ENCODE data around the gene ATOH8. TPM values are rescaled to one million over a fixed set of nuclear protein-coding genes. Genes with fewer than 3 reads are reported as not detected.

Gene ATOH8
- total RNA-seq, 1 donor from 2014 or later = 15.7 TPM

DNA sequence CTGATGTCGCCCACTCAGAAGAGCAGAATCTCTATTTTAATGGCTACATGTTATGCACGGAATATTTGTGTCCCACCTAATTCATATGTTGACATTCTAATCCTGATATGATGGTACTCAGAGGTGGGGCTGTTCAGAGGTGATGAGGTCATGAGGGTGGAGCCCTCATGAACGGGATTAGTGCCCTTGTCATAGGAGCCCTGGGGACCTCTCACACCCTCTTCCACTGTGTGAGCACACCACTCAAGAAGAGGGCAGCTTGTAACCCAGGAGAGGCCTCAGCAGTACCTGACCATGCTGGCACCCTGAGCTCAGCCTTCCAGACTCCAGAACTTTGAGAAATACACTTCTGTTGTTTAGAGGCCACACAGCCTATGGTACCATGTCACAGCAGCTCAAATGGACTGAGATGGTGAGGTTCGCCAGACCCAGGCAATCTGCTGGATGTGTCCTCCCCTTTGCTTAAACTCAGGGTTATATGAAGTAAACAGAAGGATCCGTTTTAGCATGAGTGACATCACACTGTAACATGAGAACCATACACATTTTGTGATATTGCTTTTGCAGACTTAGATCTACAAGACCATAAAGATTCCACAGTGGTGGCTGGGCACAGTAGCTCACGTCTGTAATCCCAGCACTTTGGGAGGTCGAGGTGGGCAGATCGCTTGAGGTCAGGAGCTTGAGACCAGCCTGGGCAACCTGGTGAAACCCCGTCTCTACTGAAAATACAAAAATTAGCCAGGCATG, 48.7 kb downstream of the ATOH8 start:
- no peak for DNase-seq

DNA sequence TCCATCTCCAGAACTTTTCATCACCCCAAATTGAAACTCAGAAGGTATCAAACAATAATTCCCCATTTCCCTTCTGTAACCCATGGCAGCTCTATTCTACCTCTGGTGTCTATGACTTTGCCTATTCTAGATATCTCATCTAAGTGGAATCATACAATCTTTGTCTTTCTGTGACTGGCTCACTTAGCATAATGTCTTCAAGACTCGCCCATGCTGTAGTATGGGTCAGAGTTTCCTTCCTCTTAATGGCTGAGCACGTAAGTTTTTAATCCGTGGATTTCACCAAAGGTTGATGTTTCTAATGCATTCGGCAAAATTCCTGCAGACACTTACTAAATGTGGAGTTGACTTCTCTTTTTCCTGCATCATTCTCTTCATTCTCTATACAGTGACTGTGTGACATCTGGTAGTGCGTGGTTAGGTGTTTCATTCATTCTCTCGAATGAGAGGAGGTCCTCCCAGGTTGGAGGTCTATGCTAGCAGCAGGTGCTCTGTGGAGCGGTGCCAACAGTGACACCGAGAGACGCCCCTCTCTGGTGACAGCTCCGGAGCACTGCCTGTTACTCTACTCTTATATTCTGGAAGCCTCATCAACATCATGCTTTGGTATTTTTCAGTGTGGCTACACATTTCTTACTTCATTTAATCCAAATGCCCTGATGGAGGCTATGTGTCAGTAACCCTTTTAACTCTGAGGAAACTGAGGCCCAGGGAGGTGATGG, 50.1 kb downstream of the ATOH8 start:
- DNase-seq = no peak

DNA sequence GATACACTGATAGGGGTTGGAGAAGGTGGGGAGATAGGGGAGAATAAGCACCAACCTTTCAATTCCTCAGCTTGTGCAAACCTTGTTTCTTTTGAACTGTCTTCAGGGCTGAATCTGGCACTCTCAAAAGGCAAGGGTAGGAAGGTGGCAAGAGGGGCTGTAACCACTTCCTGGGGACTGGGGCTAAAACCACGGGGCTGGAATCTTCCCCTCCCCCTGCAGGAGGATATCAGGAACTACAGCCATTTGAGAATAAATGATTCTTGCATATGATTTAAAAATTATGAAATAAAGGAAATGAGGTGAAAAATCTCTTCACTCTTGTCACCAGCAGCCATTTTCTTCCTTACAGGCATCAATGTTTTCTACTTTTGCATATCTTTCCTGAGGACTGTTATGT, 50.8 kb downstream of the ATOH8 start:
- DNase-seq = no peak

DNA sequence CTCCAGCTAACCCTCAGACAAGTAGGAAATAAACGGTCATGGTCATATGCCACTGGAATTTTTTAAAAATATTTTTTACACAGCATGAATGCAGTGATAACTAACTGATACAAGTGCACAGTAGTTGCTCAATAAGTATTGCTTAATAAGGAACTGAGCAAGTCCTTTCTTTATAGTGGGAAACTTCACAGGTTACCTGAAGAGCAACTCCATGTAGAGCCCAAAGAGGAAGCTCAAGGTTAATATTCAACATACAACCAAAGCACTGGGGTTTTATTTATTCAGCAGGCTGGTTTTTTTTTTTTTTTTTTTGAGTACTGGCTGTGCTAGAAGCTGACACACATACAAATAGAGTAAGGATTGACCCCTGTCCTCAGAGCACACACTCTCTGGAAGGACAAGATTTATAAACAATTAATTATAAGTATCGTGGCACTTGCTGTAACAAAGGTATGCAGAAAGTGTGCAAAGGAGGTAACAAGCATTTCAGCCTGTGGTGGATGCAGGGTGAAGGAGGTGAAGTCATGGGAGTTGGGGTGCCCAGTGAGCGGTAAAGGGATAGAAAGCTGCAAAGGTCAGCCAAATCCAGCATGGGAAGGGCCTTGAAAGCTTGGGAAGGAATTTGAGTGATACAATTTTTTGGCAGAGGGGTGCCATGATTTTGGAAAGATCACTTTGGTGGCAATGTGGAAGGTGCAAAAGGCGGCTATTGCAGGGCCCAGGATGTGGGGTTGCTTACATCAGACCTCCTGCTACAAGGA, 52.7 kb downstream of the ATOH8 start:
- DNase-seq = no peak

DNA sequence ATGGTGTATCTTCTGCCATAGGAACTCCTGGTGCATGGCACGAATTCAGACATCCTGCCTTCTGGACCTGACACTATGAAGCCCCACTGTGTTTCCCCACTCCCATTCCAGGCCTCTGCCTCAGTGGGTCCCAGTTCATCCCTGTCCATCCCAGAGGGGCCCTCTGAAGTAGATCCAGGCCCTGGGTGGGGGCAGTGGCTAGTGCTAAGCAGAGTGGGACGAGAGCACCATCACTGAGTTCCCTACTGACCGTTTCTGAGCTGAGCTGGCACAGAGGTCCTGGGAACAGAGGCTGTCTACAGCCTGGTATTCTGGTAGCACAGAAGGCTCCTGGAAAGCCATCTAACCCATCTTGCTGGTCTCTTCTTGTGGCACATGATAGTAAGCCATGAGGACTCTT, 54.0 kb downstream of the ATOH8 start:
- DNase-seq = no peak

DNA sequence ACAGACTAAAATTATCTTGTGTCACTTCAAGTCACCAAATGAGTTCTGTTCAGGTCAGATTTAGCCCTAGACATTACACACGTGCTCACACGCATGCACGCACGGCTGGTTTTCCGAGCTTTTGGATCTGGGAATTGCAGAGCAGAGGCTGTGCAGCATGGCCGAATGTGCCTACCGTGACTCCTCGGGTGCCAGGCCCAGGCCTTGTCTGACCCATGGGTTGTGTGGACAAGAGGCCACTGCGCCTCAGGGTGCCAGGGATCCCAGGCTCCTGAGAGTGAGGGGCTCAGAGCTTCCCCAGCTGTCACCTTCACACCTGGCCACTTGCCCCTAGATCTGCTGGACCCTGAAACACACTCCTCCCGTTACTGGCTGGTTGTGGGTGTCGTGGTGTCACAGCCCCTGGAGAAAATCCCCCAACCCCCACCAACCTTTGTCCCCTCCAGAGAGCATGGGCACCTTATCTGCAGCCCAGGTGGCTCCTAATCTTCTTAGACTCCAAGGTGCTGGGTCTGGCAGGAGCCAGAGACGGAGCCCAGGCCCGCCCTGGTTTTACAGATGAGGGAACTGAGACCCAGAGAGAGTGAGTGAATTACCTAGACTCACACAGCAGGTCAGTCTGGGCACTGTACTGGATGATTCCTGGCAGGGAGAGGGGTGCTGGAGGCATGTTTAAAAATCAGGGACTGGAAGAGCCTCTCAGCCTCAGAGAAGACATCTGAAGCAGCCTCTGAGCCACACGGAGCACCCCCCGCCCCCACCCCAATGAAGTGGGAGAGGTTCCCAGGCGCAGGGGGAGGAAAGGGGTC, 56.8 kb downstream of the ATOH8 start:
- DNase-seq = no peak

DNA sequence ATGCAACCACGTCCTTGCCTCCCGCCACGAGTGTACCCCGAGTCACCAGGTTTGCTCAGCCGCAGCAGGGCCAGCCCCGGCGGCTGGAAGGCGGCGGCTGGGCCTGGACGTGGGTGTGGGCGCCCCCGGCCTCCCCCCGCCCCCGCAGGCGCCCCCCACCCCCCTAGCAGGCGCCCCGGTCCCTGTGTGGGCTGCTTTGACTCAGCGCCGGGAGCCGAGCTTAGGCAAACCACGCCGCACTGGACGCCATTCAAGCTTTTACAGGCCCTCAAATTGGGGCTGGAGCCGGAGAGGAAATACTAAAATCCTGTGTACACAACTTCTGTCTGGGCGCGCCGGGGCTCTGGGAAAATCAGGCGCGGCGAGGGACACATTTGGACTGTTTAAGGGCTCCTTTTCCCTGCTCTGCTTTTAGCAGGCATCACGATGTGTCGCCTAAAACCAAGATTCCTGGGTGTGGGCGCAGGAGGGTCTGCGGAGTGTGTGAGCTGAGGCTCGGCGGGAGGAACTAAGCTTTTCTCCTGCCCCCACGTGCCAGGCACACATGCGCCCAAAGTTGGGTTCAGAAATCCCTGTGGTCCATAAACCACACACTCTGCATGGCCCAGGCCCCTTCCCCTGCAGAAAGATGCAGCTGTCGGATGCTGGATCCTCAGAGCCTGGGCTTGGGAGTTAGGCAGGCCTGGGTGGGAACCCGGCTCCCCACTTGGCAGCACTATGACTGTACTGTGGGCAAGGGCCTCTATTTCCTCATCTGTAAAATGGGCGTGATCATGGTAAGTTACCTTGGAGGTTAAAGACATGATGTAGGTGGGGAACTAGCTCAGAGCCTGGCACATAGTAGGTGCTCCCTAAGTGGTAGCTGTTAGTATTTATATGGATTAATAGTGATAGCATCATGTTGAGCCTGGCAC, 57.6 kb downstream of the ATOH8 start:
- DNase-seq = peak; percentile 83

DNA sequence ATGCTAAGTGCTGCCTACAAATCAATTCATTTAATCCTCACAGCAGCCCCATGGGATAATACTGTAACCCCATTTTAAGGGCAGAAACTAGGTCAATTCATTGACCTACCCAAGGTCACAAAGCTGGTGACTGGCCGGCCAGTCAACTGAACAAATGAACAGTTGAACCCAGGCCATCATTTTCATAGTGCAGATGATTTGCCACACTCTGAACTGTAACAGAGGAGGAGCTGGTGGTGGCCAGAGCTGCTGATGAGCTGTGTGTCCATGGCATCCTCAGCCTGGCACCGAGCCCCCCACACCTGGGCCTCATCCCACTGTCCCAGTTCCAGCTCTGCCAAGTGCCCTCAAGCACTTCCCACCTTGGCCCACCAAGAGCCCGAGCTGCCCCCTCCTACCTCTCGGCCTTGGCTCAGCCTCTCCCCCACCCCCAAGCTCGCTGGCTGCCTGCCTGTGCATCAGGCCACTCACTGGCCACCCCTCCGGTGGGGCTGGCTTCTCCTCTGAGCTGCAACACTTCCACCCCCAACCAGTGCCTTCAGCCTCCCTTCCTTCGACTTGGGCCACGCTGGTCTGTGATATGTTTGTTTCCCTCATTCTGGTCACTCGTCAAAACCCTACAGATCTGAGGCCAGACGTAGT, 58.4 kb downstream of the ATOH8 start:
- DNase-seq = no peak

DNA sequence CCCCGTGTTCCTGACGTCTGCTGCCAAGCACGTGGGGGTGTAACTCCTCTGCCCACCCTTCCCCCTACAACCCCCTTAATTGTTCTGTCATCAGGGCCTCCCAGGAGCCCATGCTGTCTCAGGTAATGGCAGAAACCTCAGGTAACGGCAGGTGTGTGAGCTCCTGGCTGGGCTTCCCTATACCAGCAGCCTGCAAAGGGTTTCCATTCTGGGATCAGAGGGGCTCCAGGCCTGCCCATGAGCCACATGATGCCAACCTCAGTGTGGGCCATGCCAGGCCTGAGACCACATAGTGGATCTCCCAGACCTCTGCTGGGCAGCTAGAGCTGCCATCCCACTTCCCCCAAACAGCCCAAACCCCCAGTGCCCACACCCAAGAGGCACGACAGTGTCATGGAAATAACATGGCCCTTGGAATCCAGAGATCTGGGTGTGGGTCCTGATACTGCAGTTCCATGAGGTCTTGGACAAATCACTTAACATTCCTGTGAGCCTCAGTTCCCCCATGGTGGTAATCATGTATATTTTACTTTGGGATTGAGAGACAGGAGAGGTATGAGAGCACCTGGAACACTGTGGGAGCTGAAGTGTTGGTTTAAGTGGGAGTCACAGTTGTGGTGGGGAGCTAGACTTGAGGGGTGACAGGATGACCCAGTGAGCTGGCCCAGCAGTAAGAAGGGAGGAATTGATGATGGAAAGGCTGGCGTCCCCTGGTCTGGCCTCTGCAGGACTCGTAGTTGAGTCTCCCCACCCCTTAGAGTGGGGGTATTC, 59.6 kb downstream of the ATOH8 start:
- no peak for DNase-seq

DNA sequence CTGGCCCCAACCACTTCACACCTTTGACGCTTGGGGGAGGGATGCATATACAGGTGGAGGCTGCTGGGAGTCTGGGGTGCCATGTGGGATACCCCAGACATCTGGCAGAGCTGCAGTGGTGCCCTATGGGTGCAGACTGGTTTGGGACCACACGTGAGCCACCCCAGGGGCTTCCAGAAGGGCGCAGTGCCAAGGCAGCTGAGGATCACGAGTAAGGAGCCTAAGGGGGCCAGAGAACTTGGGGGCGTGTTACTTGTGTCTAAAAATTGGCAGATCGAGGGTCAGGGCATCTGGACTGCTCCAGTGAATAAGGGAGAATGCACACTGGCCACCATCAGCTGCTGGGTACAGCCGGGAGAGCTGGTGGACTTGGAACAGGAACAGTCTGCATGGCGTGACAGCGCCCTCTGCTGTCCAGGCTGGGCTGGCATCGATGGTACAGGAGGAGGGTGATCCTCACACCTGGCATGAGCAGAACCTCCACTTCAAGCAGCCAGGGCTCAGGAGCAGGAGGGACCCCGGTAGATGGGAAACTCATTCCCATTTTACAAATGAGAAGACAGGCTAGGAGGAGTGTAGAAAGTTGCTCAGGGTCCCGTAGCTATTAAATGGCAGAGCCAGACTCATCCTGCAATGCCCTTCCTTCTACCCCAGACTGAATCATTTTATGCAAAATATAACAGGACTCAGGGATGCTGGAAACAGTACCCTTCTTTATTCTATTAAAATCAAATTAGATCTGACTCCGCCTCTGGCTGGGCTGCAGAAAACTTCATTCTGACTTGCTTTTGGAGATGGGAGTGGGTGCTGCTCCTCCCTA, 60.4 kb downstream of the ATOH8 start:
- DNase-seq = peak; percentile 95

DNA sequence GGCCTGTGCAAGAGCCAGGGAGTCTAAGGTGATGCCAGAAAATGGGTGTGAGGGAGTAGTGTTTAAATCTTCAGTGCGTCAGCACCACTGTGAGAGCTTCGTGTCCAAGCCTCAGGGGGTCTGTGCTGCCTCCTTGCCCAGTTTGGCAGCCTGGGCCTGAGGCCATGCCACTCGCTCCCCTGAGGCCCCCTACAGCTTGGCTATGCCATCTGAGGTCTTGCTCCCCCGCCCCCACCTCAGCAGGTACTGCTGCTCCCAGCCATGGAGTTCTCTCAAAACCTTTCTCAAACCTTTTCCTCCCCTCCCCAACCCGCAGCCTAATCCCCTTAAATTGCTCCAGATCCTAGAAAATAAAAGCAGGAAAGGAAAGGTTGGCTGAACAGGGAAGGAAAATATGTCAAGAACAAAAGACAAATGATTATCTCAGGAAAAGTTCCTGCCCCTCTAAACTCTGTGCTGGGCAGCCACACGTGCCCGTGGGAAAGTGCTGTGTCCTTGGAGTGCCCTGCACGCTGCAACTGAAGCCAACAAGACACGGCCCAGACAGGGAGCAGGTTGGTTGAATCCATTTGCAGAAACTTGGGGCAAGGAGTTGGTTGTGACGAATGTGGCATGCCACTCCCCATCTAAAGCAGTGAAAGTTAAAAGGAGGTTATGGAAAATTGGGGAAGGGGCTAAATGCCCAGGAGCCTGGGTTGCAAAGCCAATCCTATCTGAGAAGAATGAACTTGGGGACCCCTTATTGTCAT, 61.2 kb downstream of the ATOH8 start:
- DNase-seq = no peak

DNA sequence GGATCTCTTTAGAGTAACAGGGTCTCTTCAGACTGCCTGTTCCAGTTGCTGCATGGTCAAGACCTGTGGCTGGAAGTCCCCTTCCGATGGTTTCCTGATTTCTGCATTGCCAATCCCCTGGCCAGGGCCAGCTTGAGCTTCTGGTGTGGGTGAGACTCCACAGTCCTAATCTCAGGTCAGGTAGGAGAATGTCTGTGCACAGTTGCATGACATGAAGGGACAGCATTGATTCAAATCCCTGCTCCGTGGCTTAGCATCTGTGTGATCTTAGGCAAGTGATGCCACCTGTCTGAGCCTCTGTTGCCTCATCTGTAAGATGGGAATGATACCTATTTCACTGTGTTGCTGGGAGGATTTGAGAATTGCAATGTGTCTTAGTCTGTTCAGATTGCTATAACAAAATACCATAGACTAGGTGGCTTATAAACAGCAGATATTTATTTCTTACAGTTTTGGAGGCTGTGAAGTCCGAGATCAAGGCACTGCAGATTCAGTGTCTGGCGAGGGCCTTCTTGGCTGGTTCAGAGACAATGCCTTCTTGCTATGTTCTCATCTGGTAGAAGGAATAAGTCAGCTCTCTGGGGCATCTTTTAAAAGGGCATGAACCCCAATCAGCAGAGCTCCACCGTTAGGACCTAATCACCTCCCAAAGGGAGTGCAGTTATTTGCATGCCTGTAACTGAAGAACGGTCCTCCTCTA, 66.2 kb downstream of the ATOH8 start:
- DNase-seq = no peak

DNA sequence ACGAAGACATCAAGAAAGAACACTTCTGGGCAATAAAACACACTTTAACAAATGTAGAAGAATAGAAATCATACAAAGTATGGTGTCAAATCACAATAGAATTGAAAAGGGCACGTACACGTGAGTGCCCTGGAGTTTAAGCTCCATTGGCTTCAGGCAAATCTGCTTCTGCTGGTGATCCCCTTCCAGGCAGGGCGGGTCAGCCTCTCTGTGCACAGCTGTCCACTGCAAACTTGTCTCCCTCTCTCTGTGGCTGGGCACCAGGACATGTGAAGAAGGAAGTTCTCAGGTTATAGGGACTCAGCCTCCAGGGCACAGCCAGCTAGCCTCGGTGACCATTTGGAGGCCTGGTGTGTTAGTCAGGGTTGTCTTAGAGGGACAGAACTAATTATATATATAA, 69.0 kb downstream of the ATOH8 start:
- DNase-seq = no peak

DNA sequence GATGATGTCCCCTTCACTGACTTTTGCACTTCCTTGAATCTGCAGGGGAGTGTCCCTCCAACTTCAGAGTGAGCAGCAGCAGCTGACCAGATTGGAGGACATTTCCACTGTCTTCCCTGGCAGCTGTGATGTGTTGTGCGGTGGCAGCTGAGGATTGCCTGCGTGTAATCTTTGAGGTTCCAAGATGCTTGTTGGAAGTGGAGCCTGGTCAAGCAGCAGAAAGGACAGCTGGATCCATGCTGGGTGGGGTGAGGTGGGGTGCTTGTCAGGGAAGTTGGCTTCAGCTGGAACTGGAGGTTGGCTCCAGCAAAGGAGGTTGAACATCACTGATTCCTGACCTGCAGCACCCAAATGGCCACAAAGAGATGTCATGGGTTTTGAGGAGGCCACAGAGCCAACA, 70.2 kb downstream of the ATOH8 start:
- DNase-seq = peak; percentile 38

DNA sequence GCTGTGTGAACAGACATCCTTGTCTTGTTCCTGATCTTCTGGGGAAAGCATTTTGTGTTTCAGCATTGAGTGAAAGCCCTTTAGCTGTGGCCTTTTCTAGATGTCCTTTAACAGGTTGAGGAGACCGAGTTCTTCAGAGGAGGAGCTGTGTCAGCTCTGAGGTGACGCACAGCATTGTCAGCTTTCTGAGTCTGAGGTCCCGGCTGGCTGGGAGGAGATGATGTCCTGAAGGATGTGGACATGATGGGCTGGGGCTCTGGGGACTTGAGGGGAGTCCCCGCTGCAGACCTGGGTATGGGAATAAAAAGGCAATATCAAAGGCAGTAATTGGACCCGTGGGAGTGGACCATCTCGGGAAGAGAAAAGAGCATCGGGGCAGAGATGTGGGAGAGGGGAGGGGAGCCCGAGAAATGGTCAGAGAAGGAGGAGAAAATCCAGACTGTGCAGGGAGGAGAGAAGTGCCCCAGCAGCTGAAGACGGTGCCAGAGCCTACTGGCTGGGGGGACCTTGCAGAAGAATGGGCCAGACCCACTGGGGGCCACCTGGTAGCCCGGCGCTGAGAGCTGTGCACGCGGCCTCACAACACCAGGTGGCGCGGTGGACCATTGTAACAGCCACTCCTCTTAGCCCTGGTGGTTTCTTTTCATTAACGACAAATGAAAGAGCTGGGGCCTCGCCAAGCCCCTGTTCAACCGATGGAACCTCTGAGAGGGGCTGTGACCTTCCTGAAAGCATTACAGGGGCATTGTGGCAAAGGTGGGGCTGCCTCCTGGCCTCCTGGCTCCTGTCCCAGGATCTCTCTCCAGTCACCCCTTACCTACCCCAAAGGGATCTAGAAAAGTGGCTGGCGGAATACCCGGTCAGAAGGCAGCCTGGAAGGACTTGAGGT, 73.4 kb downstream of the ATOH8 start:
- peak; percentile 86 for DNase-seq

DNA sequence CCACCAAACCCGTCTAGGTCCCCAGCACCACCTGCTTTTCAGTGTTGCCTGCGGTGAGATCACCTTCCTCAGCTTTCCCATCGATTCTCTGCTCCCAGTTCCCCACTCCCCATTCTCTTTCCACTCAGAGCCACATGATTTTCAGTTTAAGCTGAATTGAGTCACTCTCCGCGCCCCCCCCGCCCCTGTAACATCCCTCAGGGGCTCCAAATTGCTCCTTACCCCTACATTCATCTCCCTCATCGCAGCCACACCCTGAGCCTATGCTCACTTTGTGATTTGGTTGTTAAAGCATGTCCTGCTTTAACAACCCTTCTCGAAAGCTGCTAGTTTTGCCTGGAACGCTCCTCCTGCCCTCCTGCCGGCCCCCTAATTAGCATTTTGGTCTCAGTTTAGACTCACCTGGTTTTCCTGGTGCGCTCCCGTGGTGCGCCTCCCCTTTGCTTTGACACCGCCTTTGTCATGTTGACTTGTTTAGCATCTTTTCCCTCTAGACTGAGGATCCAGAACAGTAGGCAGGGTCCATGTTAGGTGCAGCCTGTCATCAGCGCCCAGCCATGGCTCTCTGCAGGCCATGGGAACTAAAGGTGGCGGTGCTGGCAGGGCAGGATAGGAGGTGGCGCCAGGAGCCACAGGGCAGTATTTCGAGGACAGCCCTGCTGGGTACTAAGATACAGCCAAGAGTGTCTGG, 74.2 kb downstream of the ATOH8 start:
- DNase-seq = no peak
